ENCODE measurements around the gene HAUS7.
A peak's percentile ranks its signal among the peaks of the same experiment; 100 is the strongest.

Gene HAUS7

DNA sequence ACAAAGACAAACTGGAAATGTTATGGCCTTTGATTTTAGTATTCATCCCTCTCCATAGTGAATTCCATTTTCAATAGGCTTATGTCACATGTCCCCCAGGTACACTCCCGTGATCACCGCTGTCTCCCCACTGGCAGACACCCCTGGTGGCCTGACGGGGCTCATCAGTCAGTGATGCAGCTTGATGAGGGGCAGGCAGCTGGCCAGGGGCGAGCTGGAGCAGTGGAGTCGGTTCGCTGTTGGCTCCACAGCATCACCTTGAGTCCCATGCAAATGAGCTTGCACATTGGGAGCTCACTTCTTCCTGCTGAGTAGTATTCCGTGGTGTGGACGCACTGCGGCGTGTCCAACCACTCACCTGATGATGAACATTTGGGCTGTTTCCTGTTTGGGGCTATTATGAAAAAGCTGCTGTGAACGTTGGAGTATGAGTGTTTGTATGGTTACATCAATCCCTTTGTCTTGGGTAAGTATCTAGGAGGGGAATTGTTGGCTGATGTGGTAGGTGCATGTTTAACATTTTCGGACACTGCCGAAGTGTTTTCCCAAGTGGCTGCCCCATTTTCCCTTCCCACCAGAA is 29.7 kb downstream of the HAUS7 start:
- in situ Hi-C loops (cut with HindIII; ENCODE audit: low sequenced_read_pairs) = no loop called here
- H3K4me3 ChIP-seq (ENCODE audit: low read depth, low read length) = no peak overlapping the region
- no peak for DNase-seq (ENCODE audit: low read depth, low spot score)
- TF ChIP-seq, protein P1, sequence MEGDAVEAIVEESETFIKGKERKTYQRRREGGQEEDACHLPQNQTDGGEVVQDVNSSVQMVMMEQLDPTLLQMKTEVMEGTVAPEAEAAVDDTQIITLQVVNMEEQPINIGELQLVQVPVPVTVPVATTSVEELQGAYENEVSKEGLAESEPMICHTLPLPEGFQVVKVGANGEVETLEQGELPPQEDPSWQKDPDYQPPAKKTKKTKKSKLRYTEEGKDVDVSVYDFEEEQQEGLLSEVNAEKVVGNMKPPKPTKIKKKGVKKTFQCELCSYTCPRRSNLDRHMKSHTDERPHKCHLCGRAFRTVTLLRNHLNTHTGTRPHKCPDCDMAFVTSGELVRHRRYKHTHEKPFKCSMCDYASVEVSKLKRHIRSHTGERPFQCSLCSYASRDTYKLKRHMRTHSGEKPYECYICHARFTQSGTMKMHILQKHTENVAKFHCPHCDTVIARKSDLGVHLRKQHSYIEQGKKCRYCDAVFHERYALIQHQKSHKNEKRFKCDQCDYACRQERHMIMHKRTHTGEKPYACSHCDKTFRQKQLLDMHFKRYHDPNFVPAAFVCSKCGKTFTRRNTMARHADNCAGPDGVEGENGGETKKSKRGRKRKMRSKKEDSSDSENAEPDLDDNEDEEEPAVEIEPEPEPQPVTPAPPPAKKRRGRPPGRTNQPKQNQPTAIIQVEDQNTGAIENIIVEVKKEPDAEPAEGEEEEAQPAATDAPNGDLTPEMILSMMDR (IDR thresholded peaks at IDR 0.05; ENCODE audit: low read depth, low read length) = no peak

- TF ChIP-seq, protein P1 (IDR thresholded peaks at IDR 0.05; ENCODE audit: low read depth, low read length) = no peak
- H3K4me3 ChIP-seq (ENCODE audit: low read depth, low read length) = no peak overlapping the region
- in situ Hi-C loops (cut with HindIII; ENCODE audit: low sequenced_read_pairs) = no loop called here
- DNase-seq (ENCODE audit: low read depth, low spot score) = no peak
These were observed 30.4 kb downstream of the HAUS7 start for GRCh38 chrX:153439977-153440376.

DNA sequence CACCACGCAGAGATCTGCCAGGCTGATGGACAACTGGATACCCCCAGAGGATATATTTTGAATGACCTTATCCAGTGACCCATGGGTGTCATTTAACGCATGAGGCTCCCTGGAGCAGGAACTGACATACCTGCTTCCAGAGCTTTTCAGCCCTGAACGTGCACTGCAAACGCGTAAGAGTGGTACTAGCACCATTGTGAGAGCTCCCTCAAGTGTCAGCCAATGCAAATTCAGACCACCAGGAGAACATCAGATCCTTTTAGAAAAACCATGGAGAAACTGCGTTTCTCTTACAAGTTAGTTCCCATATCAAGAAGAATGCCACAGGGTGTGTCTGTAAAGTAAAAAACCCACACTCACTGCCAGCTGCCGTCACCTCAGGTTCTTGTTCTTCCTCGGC is 31.8 kb downstream of the HAUS7 start:
- TF ChIP-seq, protein P1 (IDR thresholded peaks at IDR 0.05; ENCODE audit: low read depth, low read length) = peak; percentile 47
- DNase-seq (ENCODE audit: low read depth, low spot score) = peak; percentile 18

GRCh38 chrX:153435845-153436244 is 34.5 kb downstream of the HAUS7 start:
- DNase-seq (ENCODE audit: low read depth, low spot score) = no peak
- TF ChIP-seq, protein P1 (IDR thresholded peaks at IDR 0.05; ENCODE audit: low read depth, low read length) = no peak
- in situ Hi-C loops (cut with HindIII; ENCODE audit: low sequenced_read_pairs) = no loop called here
- no peak overlapping the region for H3K4me3 ChIP-seq (ENCODE audit: low read depth, low read length)

More for the DNA sequence above, 31.8 kb downstream of the HAUS7 start:
- in situ Hi-C loops (cut with HindIII; ENCODE audit: low sequenced_read_pairs) = no loop called here
- H3K4me3 ChIP-seq (ENCODE audit: low read depth, low read length) = no peak overlapping the region

DNA sequence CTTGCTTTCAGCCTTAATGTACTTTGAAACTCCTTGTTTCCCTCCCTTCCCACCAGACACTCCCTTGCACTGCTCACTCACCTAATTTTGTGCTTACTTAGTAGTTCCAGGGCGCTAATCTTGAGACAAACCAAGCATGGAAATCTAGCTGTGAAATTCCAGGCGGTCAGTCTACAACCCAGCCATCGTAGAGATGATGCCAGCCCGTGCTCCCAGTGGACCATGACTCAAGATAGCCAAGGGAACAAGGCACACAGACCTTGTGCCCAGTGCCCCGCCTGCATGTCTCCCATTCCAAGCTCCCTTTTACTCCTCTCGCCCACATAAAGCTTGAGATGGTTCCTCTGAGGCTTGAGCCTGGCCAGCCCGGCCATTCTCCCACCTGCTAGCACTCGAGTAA is 35.6 kb downstream of the HAUS7 start:
- in situ Hi-C loops (cut with HindIII; ENCODE audit: low sequenced_read_pairs) = no loop called here
- DNase-seq (ENCODE audit: low read depth, low spot score) = no peak
- no peak overlapping the region for H3K4me3 ChIP-seq (ENCODE audit: low read depth, low read length)
- TF ChIP-seq, protein P1 (IDR thresholded peaks at IDR 0.05; ENCODE audit: low read depth, low read length) = no peak

- in situ Hi-C loops (cut with HindIII; ENCODE audit: low sequenced_read_pairs) = no loop called here
- no peak for DNase-seq (ENCODE audit: low read depth, low spot score)
- no peak overlapping the region for H3K4me3 ChIP-seq (ENCODE audit: low read depth, low read length)
- TF ChIP-seq, protein P1 (IDR thresholded peaks at IDR 0.05; ENCODE audit: low read depth, low read length) = no peak
These were observed 36.5 kb downstream of the HAUS7 start for GRCh38 chrX:153433781-153434285.
